Thymus (tissue), 11 donors: Measurements from ENCODE around the gene RPL7A. TPM values are rescaled to one million over a fixed set of nuclear protein-coding genes. Genes with fewer than 3 reads are reported as not detected.
"Not testable (repeated sequence)": the region's sequence is repeated elsewhere in the genome, so short reads cannot be mapped to it uniquely, and the experiment has no call there.

Source experiments
- DNase-seq, 9 donors: peaks; one replicate each; pipeline ENCODE4 v3.0.0-alpha.2; 2013; ENCODE audit warnings: low spot score in 9 of 9, low read depth in 6 of 9, missing footprints in 1 of 9
- H3K27ac ChIP-seq, 2 donors: one replicate each; pipeline ENCODE4 v1.5.1; 2013; ENCODE audit warnings: control low read depth in 1 of 2, low read depth in 1 of 2, low read length in 1 of 2, mild to moderate bottlenecking in 1 of 2, moderate library complexity in 1 of 2
- H3K27me3 ChIP-seq, 2 donors: one replicate each; pipeline ENCODE4 v1.5.1; 2013; ENCODE audit warnings: low read length in 1 of 2; ENCODE audit not compliant: control insufficient read depth in 2 of 2, insufficient read depth in 1 of 2
- H3K36me3 ChIP-seq, 2 donors: one replicate each; pipeline ENCODE4 v1.5.1; 2013; ENCODE audit warnings: low read length in 1 of 2, mild to moderate bottlenecking in 1 of 2, moderate library complexity in 1 of 2; ENCODE audit not compliant: control insufficient read depth in 2 of 2, insufficient read depth in 2 of 2
- H3K4me1 ChIP-seq, 2 donors: one replicate each; pipeline ENCODE4 v1.5.1; 2013; ENCODE audit warnings: low read length in 2 of 2; ENCODE audit not compliant: control insufficient read depth in 2 of 2, insufficient read depth in 2 of 2
- H3K4me3 ChIP-seq, 2 donors: one replicate each; pipeline ENCODE4 v1.5.1; 2013; ENCODE audit warnings: low read length in 2 of 2, control low read depth in 1 of 2, mild to moderate bottlenecking in 1 of 2
- H3K9me3 ChIP-seq, 2 donors: one replicate each; pipeline ENCODE4 v1.5.1; 2013; ENCODE audit warnings: low read length in 1 of 2, mild to moderate bottlenecking in 1 of 2; ENCODE audit not compliant: control insufficient read depth in 2 of 2, insufficient read depth in 1 of 2
- WGBS: extraction: QIAGEN DNeasy Blood & Tissue Kit; methylation state at CpG from one replicate; pipeline ENCODE4 v1.1.7; 2013; 5-methylcytosine and 5-hydroxymethylcytosine counted together
- polyA plus RNA-seq: library from polyadenylated mRNA; stranded (reverse); fragments of 200-250 nt; gene quantifications from one replicate; pipeline ENCODE4 v1.2.3, GENCODE V29; 2013
- total RNA-seq: library from RNA; stranded (reverse); fragments of 120-200 nt; gene quantifications from one replicate; pipeline ENCODE4 v1.2.4, GENCODE V29; 2013
- donor health status: healthy.

The RPL7A gene
- total and polyA plus RNA-seq, 2 donors, result 2,397 to 3,092 TPM

DNA sequence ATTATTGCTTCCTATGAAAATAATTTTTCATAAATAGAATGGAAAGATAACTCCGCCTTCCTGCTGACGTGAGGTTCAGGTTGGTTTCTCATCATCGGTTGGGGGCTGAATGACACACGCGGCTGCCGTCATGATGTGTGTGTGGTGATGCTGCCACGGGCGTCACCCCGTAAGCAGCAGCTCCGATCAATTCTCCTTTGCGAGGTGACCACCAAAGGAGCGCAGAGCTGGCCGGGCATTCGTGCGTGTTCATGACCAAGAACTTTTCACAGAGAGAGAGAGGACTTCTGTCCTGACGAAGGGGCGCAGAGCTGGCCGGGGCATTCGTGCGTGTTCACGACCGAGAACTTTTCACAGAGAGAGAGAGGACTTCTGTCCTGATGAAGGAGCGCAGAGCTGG, 42.3 kb upstream of the RPL7A start:
- no peak for DNase-seq
- Histone ChIP-seq H3K27ac (no peak overlapping the region), H3K4me3 (no peak overlapping the region), H3K4me1 (peaks cover 0 to 3% of the 10 kb centered on the region in 2 donors), H3K36me3 (no peaks in the 10 kb centered on the region), H3K9me3 (no peaks in the 10 kb centered on the region), H3K27me3 (peaks cover 0 to 6% of the 10 kb centered on the region in 2 donors)
- WGBS, result 82% methylated on average over 22 of the region's 23 CpGs

DNA sequence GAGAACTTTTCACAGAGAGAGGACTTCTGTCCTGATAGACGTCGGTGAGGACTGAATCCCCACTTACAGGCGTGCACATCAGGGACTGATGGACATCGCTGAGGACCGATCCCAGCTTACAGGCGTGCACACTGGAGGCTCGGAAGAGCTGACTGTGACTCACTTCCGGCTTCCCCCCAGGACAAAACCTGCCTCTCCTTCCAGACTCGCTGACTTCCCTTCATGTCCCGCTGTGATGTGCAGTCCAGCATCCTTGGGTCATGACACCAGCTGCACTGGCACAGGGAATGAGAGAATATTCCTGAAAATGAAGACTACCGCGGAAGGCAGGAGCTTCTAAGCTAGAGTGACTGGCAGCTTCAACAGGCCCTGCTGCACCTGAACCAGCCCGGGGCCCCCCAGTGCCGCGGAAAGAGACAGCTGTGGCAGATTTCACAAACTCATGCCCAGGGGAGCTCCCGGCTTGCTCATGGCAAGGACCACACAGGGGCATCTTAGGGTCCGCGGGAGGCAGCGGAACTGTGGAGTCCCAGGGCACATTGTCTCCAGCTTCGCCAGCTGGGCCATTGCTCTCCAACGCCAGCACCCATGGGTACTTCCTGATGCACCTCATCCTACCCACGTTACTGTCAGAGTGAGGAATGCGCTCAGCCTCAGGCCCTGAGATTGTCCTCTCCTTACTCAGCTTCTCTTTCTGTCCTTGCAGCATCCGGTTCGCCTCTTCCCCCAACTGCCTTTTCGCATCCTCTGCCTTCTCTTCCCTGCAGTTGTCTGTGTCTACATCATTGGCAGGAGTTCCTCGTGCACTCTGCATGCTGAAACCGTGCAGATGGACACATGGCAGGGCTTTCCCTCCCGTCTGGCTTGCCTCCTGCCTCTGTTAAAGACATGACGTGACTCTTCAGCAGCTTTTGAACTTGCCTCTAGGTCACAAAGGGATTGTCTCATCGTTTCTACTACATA, 41.5 kb upstream of the RPL7A start:
- Histone ChIP-seq H3K27ac (no peak overlapping the region), H3K9me3 (no peaks in the 10 kb centered on the region), H3K36me3 (no peaks in the 10 kb centered on the region), H3K4me1 (peaks cover 0 to 3% of the 10 kb centered on the region in 2 donors), H3K4me3 (no peak overlapping the region), H3K27me3 (peaks cover 0 to 4% of the 10 kb centered on the region in 2 donors)
- no peak for DNase-seq
- 84% methylated on average over 31 of the region's 31 CpGs for WGBS

DNA sequence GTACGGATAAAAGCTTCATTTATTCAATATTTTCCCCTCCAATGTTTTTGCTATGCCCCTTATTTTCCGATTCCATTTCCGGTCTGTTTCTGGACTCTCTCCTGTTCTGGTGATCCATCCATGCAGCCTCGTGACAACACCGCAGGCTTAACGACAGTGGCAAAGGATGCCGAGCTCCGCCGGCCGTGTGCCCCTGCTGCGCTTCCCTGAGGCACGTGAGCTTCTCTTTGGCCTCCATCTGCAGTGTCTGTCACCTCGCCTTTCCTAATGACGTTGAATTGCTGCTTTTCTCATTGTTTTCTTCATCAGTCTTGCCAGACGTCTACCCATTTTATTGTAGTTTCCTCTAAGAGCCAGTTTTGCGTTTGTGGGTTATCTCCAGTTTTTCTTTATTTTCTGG, 40.7 kb upstream of the RPL7A start:
- no peak overlapping the region for H3K27ac ChIP-seq
- peaks cover 0 to 3% of the 10 kb centered on the region in 2 donors for H3K4me1 ChIP-seq
- H3K9me3 ChIP-seq, result no peaks in the 10 kb centered on the region
- no peak overlapping the region for H3K4me3 ChIP-seq
- H3K27me3 ChIP-seq, result peaks cover 0 to 2% of the 10 kb centered on the region in 2 donors
- 85% methylated on average over 16 of the region's 16 CpGs for WGBS
- no peak for DNase-seq
- H3K36me3 ChIP-seq, result no peaks in the 10 kb centered on the region

DNA sequence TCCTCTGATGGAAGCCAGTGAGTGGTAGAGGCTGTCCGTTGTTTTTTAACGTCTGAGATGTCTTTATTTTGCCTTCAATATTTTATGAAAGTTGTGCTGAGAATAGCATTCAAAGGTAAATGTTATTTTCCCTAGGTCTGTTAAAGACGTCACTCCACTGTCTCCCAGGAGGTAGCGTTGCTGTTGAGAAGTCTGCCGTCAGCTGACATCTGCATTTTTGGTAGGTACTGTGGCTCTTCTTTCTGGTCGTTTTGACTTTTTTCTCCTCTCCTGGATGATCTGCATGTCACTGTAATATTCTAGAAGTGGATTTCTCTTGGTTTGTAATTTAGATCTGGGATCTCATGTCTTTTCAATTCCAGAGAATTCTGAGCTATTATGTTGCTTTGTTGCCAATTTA, 38.4 kb upstream of the RPL7A start:
- H3K36me3 ChIP-seq, result no peaks in the 10 kb centered on the region
- 92% methylated on average over 6 of the region's 6 CpGs for WGBS

DNA sequence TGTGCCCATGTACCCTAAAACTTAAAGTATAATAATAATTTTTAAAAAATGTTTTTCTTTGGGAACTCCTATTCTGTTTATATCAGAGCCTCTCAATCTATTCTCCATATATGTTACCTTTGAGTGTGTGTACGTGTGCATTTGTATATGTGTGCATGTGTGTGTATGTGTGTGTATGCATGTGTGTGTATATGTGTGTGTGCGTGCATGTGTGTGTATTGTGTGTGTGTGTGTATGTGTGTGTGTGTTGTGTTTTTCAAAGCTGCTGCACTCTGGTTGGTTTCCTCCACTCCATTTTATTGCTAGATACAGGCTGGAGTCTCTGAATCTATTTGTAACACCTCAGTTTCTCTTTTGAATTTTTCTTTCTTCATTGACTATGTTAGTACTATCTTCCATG, 32.0 kb upstream of the RPL7A start:
- Histone ChIP-seq H3K27ac (no peak overlapping the region), H3K9me3 (no peaks in the 10 kb centered on the region), H3K36me3 (no peaks in the 10 kb centered on the region), H3K4me1 (no peaks in the 10 kb centered on the region), H3K27me3 (no peaks in the 10 kb centered on the region), H3K4me3 (no peak overlapping the region)
- WGBS, result 89% methylated on average over 2 of the region's 2 CpGs
- no peak for DNase-seq

More for the DNA sequence above, 38.4 kb upstream of the RPL7A start:
- Histone ChIP-seq H3K9me3 (no peaks in the 10 kb centered on the region), H3K4me1 (no peaks in the 10 kb centered on the region), H3K4me3 (no peak overlapping the region), H3K27me3 (no peaks in the 10 kb centered on the region), H3K27ac (no peak overlapping the region)
- no peak for DNase-seq

DNA sequence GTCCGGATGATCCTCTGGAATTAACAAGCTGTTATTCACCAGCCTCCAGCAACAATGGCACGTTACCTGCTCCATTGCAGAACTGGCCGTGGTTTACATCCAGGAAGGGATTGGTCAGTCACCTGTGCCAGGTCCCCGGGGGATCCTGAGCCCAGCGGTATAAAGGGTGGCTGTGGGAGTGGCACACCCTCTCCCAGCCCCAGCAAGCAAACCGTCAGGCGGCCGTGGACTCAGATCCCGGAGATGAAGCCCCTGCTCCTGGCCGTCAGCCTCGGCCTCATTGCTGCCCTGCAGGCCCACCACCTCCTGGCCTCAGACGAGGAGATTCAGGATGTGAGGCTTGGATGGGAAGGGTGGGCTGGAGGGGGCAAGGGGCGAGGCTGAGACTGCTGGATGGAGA, 30.5 kb upstream of the RPL7A start:
- not testable (repeated sequence) for H3K4me3 ChIP-seq, DNase-seq, H3K27me3 ChIP-seq, H3K27ac ChIP-seq, H3K9me3 ChIP-seq, H3K4me1 ChIP-seq, H3K36me3 ChIP-seq
- 93% methylated on average over 13 of the region's 13 CpGs for WGBS

DNA sequence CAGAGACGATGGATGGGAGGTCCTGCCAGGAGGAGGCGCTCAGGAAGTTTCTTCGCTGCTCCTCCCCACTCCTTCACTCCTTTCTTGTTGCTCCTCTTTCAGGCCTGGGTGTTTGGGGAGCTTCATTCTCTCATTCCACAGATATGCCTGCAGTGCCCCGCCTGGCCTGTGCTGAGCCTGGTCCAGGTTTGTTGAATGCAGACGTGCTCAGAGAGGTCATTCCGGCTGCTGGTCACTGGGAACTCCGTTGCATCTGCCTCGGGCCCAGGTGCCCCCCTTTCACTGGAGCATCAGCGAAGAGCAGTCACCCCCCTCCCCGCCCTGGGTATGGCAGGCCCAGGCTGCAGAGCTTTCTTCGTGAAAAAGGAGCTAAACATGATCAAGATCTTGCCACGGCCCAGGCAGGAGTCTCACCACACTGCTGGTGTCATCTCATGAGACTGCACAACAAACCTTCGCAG, 27.6 kb upstream of the RPL7A start:
- WGBS, result 94% methylated on average over 13 of the region's 13 CpGs
- H3K27ac ChIP-seq, result no peak overlapping the region
- no peaks in the 10 kb centered on the region for H3K36me3 ChIP-seq
- H3K4me1 ChIP-seq, result no peaks in the 10 kb centered on the region
- peaks cover 0 to 4% of the 10 kb centered on the region in 2 donors for H3K27me3 ChIP-seq
- DNase-seq, result no peak
- peaks cover 0 to 3% of the 10 kb centered on the region in 2 donors for H3K9me3 ChIP-seq
- H3K4me3 ChIP-seq, result no peak overlapping the region

DNA sequence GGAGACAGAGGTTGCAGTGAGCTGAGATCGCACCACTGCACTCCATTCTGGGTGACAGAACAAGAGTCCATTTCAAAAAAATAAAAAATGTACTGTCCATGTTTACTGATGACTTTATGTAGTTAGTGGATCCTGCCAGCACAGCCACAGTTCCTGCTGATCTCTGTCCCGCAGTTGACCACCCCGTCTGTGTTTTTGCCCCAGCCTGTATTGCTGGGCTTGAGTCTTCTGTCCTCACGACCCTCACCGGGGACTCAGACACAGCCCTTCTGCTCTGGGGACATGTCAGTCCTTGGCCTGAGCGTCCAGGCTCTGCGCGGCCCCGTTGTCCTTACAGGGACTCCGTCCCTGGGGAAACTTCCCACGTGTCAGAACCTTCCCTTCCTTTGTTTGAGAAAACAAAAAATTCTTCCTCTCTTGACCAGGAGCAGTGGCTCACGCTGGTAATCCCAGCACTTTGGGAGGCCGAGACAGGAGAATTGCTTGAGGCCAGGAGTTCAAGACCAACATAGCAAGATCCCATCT, 26.5 kb upstream of the RPL7A start:
- peaks cover 0 to 4% of the 10 kb centered on the region in 2 donors for H3K27me3 ChIP-seq
- DNase-seq, result no peak
- H3K36me3 ChIP-seq, result no peaks in the 10 kb centered on the region
- no peak overlapping the region for H3K27ac ChIP-seq
- 94% methylated on average over 13 of the region's 13 CpGs for WGBS
- no peak overlapping the region for H3K4me3 ChIP-seq
- H3K9me3 ChIP-seq, result peaks cover 0 to 3% of the 10 kb centered on the region in 2 donors
- H3K4me1 ChIP-seq, result no peaks in the 10 kb centered on the region

DNA sequence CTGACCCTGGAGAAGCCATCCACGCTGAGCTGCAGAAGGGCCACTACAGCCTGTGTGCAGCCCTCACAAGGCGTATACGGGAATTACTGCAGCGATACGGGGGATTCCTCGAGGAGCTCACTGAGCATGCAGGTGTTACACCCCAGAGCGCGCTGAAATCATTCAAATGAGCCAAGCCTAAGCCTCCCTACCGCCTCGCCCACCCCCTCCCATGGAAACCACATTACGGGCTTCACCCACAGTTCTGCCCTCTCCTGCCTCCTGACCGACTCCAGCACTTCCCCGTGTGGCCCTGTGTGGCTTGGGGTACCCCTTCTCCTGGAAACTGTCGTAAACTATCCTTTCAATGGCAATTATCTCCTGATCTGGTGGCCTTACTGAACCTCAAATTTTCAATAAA, 25.3 kb upstream of the RPL7A start:
- Histone ChIP-seq H3K9me3 (peaks cover 0 to 3% of the 10 kb centered on the region in 2 donors), H3K36me3 (no peaks in the 10 kb centered on the region), H3K27ac (no peak overlapping the region), H3K4me3 (no peak overlapping the region), H3K4me1 (no peaks in the 10 kb centered on the region), H3K27me3 (peaks cover 0 to 4% of the 10 kb centered on the region in 2 donors)
- 59% methylated on average over 14 of the region's 14 CpGs for WGBS
- DNase-seq, result no peak
